Erythroblast (primary cell): ENCODE measurements around the gene NDUFAF8.
A peak's percentile ranks its signal among the peaks of the same experiment; 100 is the strongest.

Experiments used
- DNase-seq, 2 experiments: peaks; one replicate each; lab custom pipeline; 2025; lab: John Stamatoyannopoulos, UW
- GATA1 ChIP-seq: IDR thresholded peaks from 2 replicates; pipeline ENCODE4 v1.6.1; 2011; ENCODE audit warnings: low read depth, mild to moderate bottlenecking, control low read depth, low read length, moderate library complexity
- POLR2A ChIP-seq: IDR thresholded peaks from 2 replicates; pipeline ENCODE4 v1.6.1; 2011; ENCODE audit warnings: mild to moderate bottlenecking, low read length

Gene NDUFAF8

DNA sequence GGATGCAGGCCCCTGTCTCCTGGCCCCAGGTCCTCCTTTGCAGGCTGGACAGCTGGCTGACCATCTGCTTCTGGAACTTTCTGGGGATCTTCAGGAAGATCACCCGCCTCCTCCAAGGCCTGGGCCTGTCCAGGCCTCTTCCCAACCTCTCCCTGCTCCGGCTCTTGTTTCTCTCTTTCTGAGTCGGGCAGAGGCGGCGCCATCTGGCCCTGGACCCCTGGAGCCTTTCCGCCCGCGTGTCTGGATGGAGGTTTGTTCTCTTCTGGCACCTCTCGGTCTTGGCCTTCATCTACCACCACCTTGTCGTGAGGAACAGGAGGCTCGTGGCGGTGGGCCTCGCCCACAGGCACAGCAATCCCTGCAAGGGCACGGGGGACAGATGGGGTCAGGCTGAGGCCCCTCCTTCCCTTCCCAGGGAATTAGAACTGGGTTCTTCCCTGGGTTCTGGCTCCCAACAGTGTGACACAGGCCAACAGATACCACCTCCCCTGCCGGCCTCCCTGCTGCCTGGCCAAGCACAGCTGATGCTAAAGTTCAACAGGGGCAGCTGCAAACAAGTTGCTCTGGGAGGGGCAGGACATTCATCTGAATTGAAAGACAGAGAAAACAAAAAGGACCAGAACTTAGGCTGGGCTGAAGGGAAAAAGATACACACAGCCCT, 13.3 kb downstream of the NDUFAF8 start:
- DNase-seq: no peak
- TF ChIP-seq GATA1 (no peak), POLR2A (no peak)

DNA sequence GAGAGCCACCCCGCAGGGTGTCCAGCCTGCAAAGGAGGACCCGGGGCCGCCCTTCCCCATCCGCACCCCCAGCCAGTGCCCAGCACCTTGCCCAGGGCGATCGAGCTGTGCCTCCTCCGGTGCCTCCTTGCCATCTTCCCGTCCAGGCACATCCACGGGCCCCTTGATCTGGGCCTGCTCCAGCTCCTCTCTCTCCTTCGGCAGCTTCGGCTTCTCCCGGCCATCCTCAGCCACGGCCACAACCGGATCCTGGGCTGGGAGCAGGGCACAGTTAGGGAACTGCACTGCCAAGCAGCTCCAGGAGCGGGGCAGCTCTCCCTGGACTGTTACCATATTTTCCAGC, 13.8 kb downstream of the NDUFAF8 start:
- DNase-seq: no peak
- no peak for TF ChIP-seq GATA1
- no peak for TF ChIP-seq POLR2A

DNA sequence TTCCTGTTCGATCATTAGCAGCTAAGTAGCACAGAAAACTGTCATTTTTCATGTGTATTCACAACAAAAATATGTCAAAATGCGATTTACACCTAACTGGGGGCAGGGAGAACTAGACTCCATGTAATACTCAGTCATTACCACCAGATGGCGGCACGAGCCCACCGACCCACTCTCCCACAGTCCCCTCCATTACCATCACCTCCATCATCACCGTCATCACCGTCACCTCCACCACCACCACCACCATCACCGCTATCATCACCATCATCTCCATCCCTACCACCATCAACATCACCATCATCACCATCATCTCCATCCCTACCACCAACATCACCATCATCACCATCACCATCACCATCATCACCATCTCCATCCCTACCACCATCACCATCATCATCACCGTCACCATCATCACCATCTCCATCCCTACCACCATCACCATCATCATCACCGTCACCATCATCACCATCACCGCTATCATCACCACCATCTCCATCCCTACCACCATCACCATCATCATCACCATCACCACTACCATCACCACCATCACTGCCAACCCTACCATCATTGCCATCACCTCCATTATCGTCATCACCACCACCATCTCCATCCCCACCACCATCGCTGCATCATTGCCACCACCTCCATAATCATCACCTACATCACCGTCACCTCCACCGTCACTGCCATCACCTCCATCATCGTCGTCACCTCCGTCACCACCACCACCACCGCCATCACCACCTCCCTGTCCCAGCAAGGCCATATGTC, 14.4 kb downstream of the NDUFAF8 start:
- DNase-seq: peak; percentile 40 to 75
- no peak for TF ChIP-seq GATA1
- no peak for TF ChIP-seq POLR2A

DNA sequence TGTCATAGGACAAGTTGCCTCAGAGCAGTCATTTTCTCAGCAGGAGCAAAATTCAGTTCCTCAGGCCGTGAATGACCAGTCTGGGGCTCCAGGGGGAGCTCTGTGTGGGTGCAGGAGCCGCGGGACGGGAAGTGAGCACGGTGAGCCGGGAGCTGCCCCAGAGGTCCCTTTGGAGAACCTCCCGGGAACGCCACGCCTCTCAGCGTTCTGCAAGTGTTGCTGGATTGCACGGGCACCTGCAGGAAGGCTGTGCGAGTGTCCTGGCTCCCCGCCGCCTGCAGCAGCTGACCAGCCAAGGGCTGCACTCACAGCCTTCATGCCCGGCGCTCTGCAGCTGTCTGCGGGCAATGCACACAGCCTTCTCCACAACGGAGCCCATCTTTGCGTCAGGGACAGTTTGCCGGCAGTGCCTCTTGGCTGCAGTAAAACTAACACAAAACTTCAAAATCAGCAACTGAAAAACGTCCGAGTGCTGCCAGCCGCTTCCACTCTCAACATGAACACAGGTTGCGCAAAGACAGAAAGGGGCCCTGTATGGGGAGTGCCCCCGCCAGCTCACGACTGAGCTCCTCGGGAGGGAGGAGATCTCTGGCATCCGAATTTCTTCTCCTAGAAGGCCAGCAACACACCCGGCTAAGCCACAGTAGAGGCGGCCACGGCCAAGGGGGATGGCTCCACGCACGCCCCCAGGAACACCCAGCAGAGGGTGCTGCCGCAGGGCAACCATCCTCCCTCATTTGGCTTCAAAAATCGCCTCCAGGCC, 16.0 kb downstream of the NDUFAF8 start:
- DNase-seq: peak in 1 of 2 experiments; percentile 24
- TF ChIP-seq GATA1 (no peak), POLR2A (no peak)

DNA sequence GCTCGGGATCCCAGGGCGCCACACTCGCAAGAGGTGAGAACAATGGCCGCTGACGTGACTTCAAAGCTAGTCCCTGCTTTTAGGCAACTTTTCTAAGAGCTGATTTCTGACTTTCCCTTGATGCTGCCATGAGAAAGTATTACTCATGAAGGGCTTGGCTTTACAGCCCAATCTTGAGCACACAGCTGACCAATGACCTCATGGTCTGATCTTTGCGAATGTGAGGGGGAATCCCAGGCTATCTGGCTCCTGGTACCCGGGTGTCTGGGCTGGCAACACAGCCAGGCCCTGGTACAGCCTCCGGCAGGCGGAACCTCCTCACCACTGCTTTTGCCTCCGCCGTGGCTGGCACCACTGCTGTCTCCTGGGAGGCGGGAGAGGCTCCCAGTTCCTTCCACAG, 17.5 kb downstream of the NDUFAF8 start:
- DNase-seq: no peak
- TF ChIP-seq GATA1 (no peak), POLR2A (no peak)

DNA sequence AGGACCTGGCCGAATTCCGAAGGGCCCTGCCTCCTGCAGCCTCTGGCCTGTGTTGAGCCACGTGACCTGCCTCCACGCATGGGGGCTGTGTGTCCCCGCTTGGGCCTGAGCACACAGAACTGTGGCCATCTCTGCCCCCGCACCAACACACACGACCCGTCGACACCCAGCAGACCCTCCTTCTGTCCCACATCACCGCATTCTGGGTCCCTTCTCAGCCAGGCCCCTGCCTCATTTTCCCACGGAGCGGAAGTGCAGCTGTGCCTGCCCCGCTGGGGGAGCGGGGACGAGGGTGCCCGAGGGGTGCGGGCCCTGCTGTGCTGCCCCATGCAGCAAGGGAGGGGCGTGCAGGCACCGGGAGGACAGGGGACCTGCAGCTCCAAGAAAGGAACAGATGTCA, 18.4 kb downstream of the NDUFAF8 start:
- TF ChIP-seq GATA1 (no peak), POLR2A (no peak)
- DNase-seq: no peak

DNA sequence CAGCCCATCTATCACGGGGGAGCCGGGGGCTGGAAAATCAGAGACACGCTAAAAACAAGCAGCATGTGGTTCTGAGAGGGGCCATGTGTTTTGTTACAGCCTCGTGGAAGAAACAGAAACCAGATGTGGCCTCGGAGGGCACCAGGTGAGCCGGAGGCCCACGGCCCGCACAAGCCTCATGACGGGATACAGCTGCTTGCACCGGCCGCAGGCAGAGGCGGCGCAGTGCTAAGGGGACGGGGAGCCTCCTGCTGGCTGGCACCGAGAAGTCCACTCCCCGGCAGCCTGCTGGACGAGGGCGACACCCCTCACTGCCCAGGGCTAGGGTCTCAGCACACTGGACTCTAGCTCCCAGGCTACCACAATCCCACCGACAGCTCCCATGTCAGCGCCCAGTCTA, 19.2 kb downstream of the NDUFAF8 start:
- no peak for DNase-seq
- TF ChIP-seq POLR2A: no peak
- TF ChIP-seq GATA1: no peak

DNA sequence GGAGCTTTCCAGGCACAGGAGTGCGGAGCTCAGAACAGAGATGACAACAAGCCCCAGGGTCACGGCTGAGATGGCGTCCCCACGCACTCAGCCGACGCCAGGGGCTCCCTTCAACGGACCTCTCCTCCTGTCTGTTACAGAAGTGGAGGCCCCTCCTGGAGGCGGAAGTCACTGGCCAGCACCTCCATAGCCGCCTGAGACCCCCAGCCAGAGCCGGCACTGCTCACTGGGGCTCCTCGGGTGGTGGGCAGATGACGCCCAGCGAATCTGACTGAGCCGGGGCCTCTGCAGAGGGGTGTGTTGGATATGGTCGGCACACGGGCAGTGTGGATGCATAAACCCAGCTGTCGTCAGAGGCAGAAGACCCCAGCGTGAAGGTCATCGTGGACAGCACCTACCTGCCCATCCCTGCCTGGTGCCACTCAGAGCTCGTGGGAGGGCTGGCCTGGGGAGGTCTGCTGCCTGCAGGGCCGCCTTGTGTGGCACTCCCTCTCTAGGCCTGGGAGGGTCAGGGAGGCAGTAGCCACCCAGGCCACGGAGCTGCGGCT, 20.0 kb downstream of the NDUFAF8 start:
- no peak for TF ChIP-seq POLR2A
- no peak for DNase-seq

DNA sequence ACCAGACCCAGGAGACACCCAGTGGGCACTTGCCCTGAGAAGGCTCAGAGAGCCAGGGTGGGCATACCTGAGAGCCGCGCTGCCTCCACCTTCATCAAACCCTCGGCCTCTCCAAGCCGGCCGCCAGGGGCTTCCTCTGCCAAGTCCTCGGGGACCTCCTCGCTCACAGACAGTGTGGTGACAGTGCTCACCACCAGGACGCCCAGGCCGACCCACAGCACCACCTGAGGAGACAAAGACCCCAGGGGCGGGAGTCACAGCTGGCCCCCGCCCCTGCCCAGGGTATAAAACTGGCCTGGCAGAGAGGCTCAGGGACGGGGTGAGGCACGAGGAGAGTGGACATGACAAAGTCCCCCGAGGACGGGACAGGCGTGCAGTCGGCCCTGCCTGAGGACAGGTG, 21.1 kb downstream of the NDUFAF8 start:
- DNase-seq: no peak
- no peak for TF ChIP-seq GATA1
- TF ChIP-seq POLR2A: no peak

DNA sequence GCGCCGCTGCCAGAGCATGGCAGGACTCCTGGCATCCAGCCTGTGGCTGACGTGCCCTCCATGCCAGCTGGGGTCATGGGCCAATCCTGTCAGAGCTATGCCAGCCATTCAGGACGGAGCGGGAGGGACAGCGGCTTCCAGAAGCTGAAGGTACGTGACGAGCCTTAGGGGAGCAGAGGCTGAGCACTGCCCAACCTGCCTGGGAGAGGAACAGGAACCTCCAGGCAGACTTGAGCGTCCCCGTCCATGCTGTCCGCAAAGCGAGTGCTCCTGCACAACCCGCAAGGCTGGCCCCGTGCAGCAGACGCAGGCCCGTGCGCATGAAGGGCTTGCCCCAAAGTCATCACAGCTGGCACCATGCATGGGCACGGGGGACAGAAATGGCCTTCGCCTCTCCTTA, 21.5 kb downstream of the NDUFAF8 start:
- TF ChIP-seq POLR2A: no peak
- TF ChIP-seq GATA1: no peak
- no peak for DNase-seq

DNA sequence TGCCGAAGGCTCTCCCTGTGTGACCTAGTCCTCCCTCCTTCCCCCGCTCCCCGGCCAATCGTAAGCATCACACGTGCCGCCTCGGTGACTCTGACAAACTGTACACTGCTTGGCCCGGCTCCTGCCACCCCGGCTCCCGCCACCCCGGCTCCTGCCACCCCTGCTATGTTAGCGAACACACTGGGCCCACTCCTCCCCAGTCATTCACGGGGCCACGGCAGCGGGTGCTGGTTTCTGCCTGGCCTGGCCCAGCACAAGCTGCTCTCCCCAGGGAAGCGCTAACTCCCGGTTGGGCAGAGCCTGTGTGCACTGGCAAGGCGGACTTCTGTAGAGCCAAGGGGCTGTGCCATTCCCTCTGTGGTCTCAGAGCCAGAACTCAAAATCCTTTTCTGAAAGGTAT, 22.0 kb downstream of the NDUFAF8 start:
- TF ChIP-seq GATA1 (no peak), POLR2A (no peak)
- DNase-seq: no peak

DNA sequence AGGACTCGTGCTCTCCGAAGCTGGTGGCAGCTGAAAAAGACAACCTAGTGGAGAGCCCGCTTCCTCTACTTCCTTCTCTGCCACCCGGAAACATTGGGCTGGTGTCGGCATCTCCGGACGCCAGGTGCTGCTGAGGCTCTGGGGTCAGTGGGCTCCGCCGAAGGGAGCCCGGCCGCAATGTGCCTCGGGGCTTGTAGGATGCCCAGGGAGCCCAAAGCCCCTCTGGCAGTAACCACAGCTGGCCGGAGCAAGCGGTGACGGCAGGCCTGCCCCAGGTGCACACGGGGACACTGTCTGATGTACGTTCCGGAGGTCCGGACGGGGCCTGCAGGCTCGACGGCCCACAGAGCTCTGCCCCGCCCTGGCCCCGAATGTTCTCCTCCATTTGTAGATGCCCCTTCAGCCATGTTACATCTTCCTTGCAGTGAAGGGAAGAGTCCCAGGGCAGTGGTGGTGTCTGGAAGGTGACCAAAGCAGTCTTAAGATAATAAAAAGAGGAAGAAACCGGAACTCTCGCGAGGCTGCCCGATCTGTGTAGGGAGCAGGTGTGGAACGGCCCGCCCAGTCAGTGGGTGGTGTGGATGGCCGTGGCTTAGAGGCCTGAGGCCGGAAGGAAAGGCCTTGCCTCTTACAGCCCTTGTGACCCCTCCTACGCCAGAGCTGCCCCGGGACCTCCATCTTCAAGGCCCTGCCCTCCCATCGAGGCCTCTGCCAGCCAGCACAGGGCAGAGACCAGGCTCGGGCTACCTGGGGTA, 22.6 kb downstream of the NDUFAF8 start:
- TF ChIP-seq POLR2A (no peak), GATA1 (no peak)
- no peak for DNase-seq

DNA sequence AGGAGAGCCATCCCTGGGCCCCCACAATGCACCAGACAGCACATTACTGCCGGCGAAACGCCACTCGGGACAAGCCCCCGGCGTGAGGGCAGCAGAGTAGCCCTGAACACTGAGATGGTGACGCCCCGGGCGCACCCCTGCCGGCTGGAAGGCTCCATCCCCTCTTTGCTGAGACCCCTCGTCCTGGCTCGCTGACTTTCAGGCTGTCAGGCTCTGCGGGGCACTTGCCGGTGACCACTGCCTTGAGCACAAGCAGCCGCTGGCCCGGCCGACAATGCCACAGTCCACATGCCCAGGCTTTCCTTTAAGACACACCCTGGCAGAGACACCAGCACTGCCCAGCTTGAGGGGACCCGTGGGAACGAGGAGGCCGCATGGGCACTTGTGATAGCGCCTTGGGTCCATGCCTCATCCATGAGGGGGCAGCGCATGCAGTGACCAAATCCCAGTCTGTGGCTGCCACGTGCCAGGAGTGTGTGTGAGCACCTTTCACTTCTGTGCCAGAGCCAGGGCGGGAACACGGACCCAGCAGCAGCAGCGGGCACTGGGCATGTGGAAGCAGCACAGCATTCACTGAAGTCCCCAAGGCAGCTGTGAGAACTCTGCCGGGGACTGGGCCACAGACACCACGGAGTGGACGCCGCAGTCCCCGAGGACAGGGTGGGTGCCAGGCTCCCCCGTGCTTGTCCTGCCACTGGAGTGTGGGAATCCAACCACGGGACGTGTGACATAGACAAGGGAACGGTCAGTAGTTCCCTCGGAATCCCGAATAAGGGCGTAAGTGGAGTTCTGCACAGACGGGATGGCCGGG, 24.5 kb downstream of the NDUFAF8 start:
- no peak for TF ChIP-seq GATA1
- TF ChIP-seq POLR2A: no peak
- no peak for DNase-seq

DNA sequence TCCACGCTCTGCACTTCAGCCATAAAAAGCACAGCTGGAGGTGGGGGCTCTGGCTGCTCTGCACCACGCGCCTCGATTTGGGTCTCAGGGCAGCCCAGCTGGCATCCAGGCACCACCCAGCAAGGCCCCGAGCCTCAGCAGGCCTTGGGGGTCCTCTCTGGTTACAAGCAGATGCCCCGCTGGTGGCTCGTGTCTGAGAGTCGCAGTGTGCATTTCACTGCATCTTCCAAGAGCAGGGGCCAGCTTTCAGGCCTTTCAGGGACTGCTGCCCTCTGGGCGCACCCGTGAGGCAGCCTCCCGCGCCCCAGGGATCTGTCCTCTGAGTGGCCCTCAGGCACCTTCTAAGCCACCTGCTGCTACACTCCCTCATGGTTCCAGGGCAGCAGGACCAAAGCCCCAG, 25.5 kb downstream of the NDUFAF8 start:
- TF ChIP-seq GATA1 (no peak), POLR2A (no peak)

More for the DNA sequence above, 25.5 kb downstream of the NDUFAF8 start:
- DNase-seq: no peak
